ENCODE measurements around the gene ATP10A.

ATP10A gene

DNA sequence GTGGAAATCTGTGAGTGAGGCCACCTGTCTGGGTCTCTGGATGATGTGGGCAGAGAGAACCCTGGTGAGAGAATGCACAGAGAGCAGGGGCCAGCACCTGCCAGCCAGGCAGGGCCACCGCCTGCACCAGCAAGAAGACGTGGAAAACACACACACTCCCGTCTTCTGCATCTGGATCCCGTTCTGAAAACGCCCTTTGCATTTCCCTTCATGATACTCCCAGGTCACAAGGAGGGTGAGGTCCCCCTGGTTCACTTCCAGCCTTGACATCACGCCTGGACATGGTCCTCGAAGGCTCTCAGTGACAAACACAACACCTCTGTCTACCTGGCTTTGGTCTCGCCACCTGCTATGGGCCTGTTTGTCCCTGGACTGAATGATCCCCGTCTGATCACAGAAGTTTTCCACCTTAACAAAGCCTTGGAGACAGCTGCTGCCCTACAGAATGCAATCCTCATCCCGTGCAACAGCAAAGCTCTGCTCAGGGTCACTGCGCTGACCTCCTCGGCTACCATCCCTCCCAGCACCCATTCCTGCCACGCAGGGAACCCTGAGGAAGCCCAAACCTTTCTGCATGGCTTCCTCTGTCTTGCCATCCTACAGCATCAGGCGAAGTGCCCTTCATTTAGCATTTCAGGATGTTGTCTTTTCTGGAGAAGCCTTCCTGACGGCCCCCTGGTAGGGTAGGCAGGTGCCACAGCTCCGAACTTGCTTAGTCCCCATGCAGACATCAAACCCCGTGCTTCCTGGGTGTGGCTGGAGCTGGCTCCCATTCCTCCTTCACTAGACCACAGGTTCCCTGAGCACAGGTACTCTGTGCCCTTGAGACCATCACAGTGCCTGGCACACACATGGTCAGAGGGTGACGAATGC is 122.5 kb downstream of the ATP10A start:
- DNase-seq (ENCODE audit: low read depth) = no peak

DNA sequence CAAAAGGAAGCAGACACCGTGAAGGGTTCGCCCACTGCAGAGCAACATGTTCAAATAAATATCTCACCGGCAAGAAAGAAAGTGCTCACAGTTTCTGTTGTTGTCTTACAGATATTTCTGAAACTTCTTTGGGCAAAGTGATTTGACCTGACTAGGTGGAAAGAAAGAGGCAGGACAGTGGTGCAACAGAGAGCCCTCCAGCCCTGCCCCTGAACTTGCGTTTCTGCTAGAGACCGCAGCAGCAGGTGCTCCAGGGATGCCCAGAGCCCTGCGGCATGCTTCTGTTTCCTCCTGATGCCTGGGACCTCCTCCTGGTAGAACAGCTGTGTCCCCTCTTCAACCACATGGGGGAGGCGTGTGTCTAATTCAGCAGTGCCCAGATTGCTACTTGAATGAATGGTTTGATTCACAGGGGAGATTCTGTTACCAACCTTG is 123.4 kb downstream of the ATP10A start:
- DNase-seq (ENCODE audit: low read depth) = no peak

DNA sequence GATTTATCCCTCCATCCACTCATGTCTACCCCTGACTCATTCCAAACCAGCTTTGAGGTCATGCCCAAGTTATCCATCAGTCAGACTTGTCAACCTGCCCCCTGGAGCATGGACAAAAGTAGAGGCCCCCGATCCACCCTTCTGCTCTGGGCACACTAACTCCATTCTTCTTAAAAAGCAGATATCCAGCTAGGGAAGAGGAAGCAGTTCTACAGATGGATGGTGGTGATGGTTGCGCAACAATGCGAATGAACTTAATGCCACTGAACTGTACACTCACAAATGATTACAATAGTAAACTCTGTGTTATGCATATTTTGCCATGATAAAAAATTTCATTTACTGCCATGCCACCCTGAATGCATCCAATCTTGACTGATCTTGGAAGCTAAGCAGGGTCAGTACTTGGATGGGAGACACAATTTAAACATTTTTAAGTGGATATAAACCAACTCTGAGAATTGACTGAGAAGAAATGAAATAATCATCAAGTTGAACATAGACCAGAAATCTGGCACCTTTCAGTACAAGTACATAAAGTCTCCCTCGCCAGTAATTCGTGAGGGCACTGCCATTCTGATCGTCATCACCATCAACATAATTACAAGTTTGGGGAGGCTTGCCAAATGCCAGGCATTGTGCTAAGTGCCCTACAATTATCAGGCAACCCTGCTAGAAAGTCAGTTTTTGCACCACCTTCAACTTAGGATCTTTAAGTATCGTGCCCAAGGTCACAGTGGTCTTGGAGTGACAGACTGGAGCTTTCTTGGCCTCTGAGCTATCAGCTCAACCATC is 124.8 kb downstream of the ATP10A start:
- DNase-seq (ENCODE audit: low read depth) = no peak

DNA sequence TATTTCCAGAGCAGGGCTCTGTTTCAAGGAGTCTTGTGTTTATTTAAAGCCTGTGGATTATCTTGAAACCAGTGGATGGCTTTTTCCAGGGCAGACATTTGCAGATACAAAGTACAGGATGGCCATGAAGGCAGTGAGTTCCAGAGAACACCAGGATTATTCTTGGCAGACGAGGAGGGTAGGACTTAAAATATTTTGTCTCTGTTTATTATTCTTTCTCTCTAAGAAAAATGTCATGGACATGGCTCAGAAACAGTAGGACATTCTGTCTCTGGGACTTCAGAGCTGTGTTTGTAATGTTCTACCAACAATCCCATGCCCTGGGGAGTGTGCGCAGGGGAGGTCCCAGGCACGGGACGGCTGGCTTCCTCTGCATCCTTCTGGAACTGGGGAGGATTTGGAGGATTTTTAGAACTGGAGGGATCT is 125.9 kb downstream of the ATP10A start:
- no peak for DNase-seq (ENCODE audit: low read depth)

DNA sequence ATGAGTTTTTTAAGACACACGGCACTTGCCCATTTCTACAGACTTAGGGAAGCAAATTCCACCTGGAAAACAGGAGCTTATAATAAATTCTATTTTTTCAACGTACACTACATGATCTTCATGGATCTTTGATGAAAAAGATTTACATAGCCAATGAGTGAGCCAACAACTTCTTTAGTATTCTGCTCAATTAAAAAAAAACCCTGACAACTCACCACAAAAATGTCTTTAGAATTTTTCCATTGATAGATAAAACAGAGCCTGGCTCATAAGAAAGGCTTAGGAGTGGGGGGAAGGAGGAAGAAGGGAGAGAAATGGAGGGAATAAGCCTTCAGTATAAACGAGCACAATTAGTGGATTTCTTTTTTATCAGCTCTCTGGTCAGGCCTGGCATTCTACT is 126.7 kb downstream of the ATP10A start:
- no peak for DNase-seq (ENCODE audit: low read depth)

DNA sequence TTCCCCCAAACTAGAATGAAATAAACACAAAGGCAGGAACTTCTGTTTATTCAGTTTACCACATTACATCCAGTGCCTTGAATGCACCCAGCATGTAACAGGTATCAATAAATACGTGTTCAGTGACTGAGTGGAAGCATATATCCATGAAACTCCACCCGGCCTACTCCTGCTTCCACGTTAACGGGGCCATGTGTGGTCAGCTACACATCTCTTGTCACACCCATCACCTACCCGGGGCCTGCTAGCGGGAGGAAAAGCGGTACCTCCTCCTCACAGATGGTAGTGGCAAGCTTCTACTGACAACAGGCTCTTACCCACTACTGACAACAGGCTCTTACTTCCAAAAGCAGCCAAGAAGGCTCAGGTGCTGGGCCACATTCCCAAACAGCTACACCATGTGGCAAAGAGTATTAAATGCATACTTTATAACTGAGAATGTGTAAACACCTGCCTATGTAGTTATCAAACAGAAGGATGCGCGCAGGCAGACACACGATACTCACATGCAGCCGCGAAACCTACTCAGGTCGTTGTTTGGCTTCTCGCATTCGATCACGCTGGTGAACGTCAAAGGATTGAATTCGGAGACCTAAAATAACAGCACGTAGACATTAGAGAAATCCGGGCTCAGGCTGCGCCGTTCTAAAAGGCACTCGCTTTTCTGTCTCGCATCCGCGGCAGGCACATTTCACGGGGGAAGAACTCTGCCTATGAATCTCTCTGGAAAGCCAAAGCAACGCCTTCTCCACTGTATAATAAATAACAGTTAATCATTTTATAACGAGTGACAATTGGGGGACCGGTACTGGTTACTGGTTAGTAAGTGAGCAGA is 127.4 kb downstream of the ATP10A start:
- no peak for DNase-seq (ENCODE audit: low read depth)

DNA sequence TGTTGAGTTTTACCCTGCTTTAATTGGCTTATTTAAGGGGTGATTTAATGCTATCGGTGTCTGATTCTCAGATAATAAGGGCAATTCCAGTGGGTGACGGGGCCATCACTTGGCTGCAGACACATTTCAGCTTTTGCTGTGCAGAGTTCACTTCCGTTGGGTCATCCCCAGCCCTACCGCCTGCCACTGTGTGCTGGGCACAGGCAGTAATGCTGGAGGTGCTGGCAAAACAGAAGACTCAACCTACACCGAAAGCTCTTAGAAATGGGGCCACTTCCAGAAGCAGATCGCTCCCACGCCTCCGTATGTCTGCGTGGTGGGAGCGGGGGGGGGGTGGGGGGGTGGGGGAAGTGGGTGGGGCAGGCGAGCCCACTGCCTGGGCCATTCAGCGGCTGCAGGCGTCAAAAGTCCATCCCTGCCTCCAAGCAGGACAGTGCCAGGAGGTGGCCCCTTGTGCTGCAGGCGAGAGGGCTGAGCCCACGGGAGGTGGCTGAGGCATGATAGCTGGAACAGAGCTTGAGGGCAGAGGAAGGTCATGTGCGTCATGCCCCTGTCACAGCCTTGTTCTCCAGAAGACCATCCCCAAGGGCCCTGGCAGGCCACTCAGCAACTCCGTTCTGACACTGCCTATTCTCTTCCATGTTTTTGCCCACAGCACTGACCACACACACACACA is 128.3 kb downstream of the ATP10A start:
- DNase-seq (ENCODE audit: low read depth) = no peak

DNA sequence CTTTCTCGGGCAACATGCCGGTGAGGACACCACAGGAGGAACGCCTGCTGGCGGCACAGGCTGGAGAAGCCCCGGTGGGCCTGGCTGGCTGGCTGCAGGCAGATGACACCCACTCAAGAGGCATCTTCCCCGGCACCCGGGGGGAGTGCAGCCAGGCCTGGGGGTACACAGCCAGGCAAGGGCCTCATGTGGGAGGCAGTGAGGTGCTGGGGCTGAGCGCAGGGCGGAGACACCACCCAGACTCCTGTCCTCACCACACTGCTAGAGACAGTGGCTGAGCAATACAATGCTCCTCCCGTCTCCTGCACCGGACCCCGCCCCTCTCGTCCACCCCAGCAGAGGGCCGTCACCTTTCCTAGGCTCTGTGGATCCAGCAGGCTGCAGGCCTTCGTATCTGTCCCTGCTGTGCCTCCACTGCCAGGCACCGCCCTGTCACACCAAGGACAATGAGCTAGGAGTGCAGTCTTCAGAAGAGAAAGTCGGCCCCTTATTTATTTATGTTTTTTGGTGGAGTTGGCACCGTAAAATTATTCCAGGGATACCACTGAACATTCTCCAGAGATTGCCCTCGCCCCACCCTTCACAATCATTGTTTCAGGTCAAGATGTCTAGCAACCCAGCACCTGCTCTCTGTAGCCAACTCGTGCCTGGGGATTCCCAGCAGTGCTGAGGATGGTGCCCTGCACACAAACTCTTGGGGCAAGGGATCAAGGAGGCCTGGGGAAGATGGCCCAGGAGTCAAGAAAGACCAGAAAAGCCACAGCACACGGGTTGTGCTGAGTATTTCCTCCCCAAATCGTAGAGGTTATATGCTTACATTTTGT is 129.1 kb downstream of the ATP10A start:
- no peak for DNase-seq (ENCODE audit: low read depth)

DNA sequence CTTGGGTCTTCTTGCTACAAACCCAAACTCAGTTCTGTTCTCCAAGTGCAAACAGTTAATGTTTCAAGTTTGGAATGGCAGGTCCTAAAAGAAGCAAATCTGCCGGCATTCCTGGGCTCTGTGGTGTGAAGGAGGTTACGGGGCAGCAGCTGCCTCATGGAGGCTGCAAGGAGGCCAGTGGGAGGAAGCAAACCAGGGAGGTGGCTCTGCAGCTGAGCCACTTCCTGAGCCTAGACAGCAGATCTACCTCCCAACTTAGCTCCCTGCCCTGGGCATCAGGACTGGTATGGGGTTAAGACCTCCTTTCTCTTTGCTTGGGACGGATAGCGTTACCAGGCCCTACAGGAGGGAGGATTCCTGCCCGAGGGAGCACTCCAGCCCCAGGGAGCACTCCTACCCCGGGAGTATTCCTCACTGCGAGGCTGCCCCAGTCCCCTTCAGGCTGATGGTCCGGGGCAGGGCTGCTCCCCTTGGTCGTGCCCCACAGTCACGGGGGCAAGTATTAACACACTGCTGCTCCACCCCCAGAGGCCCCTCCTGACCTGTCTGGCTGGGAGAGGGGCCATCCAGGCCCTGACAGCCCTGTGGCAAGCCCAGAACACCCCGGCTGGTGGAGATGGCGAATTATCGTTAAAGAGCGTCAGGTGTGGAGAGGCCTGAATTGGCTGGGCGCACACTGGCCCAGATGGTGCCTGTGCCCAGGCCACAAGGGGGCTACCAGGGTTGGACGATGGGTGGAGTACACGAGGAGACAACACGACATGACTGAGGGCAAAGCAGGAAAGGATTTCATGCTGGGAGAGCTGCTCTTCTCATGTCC is 129.9 kb downstream of the ATP10A start:
- DNase-seq (ENCODE audit: low read depth) = no peak

DNA sequence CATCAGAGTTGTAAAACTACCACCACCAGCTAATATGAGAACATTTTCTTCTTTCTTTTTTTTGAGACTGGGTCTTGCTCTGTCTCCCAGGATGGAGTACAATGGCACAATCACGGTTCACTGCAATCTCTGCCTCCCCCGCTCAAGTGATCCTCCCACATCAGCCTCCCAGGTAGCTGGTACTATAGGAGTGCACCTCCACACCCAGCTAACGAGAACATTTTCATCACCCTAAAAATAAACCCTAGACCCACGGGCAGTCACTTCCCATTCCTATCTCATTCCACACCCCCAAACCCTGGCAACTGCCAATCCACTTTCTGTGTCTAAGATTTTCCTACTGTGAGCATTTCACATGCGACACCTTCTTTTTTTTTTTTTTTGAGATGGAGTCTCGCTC is 130.9 kb downstream of the ATP10A start:
- no peak for DNase-seq (ENCODE audit: low read depth)

DNA sequence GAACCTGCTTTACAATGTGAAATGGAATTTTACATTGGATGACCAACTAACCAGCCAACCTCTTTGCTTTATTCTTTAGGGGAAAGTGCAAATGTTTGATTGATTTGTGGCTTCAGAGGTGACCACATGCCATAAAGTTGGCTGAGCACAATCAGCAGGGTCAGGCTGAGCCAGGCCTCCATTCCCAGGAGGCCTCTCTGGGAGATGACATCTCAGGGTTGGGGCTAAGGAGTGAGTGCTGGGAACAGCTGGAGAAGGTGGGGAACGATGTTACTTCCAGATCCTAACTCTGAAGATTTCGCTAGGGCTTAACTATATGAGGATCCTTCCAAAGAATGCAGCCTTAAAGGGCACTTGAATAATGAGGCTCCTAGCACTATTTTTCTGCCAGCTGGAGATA is 131.7 kb downstream of the ATP10A start:
- no peak for DNase-seq (ENCODE audit: low read depth)

DNA sequence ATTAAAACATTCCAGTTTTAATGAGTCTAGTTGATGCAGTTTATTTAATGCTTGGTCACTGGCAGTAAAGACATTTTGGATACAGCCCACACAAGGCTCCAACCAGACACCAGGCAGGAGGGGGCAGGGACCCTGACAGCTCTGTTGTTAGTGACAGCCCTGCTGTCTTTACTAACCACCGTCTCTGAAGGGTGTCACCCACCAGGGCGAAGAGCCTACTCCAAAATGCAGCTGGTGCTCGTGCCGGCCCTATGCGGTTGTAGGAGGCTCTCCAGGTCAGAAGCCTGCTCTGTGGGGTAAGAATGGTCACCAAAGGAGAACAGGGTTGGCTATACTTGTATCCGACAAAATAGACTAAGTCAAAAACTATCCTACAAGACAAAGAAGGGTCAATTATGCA is 132.2 kb downstream of the ATP10A start:
- no peak for DNase-seq (ENCODE audit: low read depth)

DNA sequence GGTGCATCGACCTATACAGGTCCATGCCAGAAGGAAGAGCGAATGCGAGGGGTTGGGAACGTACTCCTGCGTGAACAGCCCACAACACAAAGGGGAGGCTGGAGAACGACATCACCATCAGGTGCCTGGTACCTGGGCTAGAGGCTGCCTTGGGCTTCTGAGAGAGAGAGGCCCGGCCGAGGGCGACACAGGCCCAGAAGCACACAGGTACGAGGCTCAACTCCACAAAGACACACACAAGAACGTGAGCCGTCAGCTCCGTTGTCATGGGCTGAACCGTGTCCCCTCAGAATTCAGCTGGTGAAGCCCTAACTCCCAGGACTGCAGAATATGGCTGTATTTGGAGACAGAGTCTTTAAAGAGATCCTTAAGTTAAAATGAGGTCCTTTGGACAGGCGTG is 134.3 kb downstream of the ATP10A start:
- DNase-seq (ENCODE audit: low read depth) = no peak

DNA sequence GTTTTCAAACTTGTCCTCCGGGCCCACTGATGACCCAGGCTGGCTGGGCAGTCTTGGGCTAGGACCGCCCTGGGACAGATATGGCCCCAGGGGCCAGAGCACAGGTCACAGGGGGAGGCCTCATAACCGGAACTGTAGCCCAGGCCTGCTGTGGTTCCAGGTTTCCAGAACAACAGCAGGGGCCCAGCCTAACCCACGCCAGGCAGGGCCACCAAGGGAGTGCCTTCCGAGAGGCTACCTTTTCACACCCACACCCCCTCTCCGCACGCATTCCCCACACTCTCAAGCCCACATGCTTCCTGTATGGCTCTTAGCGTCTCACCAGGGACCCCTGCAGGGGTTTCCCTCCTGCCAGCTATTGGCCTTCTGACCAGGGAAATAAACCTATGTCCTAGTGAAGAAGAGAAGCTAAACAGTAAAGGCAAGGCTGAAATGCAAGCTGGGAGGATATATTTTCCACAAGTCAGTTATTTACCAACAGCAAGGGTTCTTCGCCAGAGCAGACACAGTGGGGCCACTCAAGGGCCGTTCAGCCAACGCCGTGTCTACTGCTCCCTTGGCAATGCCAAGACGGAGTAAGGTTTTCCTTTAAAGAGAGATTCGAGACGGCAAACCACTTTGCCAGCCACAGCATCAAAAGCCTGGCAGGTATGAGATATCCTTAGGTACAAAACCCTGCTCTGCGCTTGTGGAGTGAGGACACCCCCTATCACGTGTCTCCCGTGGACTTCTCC is 135.1 kb downstream of the ATP10A start:
- no peak for DNase-seq (ENCODE audit: low read depth)

DNA sequence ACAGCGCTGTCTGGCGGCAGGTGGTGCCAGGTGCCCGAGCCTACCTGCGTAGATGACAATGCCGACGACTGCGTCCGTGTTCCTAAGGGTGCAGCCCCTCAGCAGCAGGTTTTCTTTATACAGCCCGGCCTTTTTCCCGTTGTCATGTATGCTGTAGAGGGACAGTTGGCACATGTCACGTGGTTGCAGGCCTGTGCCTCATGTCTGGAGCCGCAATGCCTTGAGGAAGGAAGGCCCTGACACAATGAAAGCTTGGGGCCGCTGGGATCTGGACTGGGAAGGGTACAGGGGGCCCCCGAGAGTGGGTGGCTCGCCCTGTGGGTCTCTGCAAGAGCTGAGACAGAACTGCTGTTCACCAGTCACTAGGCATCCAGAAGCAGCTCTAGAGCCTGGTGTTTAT is 136.0 kb downstream of the ATP10A start:
- no peak for DNase-seq (ENCODE audit: low read depth)

DNA sequence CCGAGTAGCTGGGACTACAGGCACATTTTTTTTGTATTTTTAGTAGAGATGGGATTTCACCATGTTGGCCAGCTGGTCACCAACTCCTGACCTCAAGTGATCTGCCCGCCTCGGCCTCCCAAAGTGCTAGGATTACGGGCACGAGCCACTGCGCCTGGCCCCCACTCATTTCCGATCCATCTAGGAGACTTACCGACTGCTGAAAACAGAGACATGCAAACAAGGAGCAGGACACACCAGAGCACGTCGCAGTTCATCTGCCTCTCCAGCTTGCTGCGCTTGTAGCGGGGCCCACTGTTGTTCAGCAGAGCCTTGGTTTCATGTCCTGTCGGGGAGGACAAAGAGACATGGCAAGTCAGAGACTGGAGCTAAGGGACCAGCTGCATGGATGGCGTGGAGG is 137.4 kb downstream of the ATP10A start:
- no peak for DNase-seq (ENCODE audit: low read depth)

DNA sequence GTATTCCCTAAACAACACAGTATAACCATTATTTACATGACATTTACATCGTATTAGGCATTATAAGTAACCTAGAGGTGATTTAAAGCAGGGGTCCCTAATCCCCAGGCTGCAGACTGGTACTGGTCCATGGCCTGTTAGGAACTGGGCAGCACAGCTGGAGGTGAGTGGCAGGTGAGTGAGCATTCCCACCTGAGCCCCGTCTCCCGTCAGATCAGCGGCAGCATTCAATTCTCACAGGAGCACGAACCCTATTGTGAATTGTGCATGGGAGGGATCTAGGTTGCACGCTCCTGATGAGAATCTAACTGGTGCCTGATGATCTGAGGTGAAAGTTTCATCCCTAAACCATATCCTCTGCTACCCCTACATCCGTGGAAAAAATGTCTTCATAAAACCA is 138.2 kb downstream of the ATP10A start:
- no peak for DNase-seq (ENCODE audit: low read depth)

DNA sequence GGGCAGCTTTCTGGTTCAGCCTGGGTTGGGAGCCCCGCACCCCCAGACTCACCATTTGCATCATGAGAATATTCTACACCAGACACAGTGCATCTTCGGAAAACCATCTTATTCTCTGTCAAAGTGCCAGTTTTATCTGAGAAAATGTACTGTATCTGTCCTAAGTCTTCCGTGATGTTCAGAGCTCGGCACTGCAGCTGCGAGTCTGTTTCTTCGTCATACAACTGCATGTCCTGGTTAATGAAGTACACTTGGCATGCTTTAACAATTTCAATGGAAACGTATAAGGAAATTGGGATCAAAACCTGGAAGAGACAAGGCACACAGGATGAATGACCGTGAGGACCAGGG is 141.5 kb downstream of the ATP10A start:
- no peak for DNase-seq (ENCODE audit: low read depth)

Data from T follicular helper cell (primary cell).